ENCODE measurements around the gene TMEM63C. TPM values are rescaled to one million over a fixed set of nuclear protein-coding genes. Genes with fewer than 3 reads are reported as not detected.

The TMEM63C gene
- total RNA-seq, 1 donor from 2014 or later, result 6.6 TPM

GRCh38 chr14:77251870-77252269 is 70.3 kb downstream of the TMEM63C start:
- no peaks in the 10 kb centered on the region for H3K27me3 Mint-ChIP-seq (ENCODE audit: unreplicated experiment)
- H3K36me3 Mint-ChIP-seq (ENCODE audit: low read depth, unreplicated experiment), result peaks cover 9% of the 10 kb centered on the region
- H3K27ac Mint-ChIP-seq (ENCODE audit: unreplicated experiment), result no peak overlapping the region
- H3K4me1 Mint-ChIP-seq (ENCODE audit: unreplicated experiment), result no peaks in the 10 kb centered on the region
- H3K9me3 Mint-ChIP-seq (ENCODE audit: unreplicated experiment), result no peaks in the 10 kb centered on the region
- TF ChIP-seq, protein P1, sequence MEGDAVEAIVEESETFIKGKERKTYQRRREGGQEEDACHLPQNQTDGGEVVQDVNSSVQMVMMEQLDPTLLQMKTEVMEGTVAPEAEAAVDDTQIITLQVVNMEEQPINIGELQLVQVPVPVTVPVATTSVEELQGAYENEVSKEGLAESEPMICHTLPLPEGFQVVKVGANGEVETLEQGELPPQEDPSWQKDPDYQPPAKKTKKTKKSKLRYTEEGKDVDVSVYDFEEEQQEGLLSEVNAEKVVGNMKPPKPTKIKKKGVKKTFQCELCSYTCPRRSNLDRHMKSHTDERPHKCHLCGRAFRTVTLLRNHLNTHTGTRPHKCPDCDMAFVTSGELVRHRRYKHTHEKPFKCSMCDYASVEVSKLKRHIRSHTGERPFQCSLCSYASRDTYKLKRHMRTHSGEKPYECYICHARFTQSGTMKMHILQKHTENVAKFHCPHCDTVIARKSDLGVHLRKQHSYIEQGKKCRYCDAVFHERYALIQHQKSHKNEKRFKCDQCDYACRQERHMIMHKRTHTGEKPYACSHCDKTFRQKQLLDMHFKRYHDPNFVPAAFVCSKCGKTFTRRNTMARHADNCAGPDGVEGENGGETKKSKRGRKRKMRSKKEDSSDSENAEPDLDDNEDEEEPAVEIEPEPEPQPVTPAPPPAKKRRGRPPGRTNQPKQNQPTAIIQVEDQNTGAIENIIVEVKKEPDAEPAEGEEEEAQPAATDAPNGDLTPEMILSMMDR (IDR thresholded peaks at IDR 0.05; ENCODE audit: unreplicated experiment), result no peak
- DNase-seq (ENCODE audit: low spot score), result no peak
- no peak overlapping the region for H3K4me3 Mint-ChIP-seq (ENCODE audit: unreplicated experiment)

DNA sequence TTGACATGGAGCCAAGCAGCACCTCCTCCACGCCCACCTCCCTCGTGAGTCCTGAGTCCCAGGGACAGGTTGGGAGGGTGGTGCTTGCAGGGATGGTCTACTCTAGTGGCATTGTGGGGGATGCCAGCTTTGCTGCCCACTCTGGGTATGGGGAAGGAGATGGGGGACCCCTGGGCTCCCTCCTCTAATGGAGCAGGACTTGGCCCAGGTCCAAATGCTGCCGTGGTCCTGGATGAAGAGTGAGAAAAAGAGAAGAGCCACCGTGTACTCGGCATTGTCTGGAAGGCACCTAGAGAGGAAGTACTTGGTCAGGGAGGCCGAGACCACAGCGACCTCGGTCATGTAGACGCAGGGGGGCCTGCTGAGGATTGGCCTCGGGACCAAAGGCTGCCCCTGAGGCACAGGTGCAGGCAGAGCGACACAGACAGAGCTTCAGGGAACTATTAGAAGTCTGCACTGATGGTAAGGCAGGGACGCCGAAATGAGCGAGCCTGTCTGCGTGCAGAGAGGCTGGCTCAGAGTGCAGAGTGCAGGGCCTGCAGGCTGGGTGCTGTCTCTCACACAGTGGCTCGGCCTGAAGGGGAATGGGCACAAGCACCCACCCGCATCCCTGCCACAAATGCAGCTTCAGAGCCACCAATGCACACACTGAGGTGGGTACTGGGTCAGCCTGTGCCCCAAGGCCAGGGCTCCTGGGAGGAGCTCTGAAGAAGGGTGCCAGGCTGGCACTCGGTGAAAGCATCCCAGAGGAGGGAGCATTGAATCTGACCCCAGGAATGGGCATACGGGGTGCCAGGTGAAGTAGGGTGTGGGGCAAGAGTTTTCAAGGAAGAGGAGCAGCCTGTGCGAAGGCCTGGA is 72.0 kb downstream of the TMEM63C start:
- Mint-ChIP-seq H3K27me3 (ENCODE audit: unreplicated experiment) (no peaks in the 10 kb centered on the region), H3K4me1 (ENCODE audit: unreplicated experiment) (no peaks in the 10 kb centered on the region), H3K36me3 (ENCODE audit: low read depth, unreplicated experiment) (peaks cover 9% of the 10 kb centered on the region), H3K9me3 (ENCODE audit: unreplicated experiment) (no peaks in the 10 kb centered on the region), H3K27ac (ENCODE audit: unreplicated experiment) (no peak overlapping the region), H3K4me3 (ENCODE audit: unreplicated experiment) (no peak overlapping the region)
- DNase-seq (ENCODE audit: low spot score), result no peak
- TF ChIP-seq, protein P1 (IDR thresholded peaks at IDR 0.05; ENCODE audit: unreplicated experiment), result no peak

- H3K27me3 Mint-ChIP-seq (ENCODE audit: unreplicated experiment), result peaks cover 4% of the 10 kb centered on the region
- TF ChIP-seq, protein P1 (IDR thresholded peaks at IDR 0.05; ENCODE audit: unreplicated experiment), result no peak
- H3K27ac Mint-ChIP-seq (ENCODE audit: unreplicated experiment), result no peak overlapping the region
- H3K4me1 Mint-ChIP-seq (ENCODE audit: unreplicated experiment), result no peaks in the 10 kb centered on the region
- no peak overlapping the region for H3K4me3 Mint-ChIP-seq (ENCODE audit: unreplicated experiment)
- DNase-seq (ENCODE audit: low spot score), result no peak
- no peaks in the 10 kb centered on the region for H3K9me3 Mint-ChIP-seq (ENCODE audit: unreplicated experiment)
- H3K36me3 Mint-ChIP-seq (ENCODE audit: low read depth, unreplicated experiment), result peaks cover 9% of the 10 kb centered on the region
These were observed 75.1 kb downstream of the TMEM63C start for GRCh38 chr14:77256694-77257093.

DNA sequence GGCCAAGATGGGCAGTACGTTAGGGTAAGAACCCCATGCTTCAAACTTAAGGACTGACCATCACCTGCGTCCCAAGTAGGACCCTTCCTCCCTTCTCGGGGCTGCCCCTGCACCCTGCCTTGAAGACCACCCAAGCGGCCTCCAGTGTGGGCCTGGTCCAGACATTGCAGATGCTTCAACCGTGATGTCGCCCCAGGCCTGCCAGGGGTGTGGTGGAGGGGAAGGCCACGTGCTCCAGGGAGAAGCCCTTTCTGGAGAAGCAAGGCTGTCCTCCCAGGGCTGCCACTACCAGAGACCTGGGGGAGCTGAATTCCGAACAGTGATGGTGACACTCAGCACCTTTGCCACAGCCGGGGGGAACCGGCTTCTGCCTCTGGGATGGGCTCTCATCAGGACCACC is 76.1 kb downstream of the TMEM63C start:
- peaks cover 8% of the 10 kb centered on the region for H3K27me3 Mint-ChIP-seq (ENCODE audit: unreplicated experiment)
- no peaks in the 10 kb centered on the region for H3K9me3 Mint-ChIP-seq (ENCODE audit: unreplicated experiment)
- H3K4me3 Mint-ChIP-seq (ENCODE audit: unreplicated experiment), result no peak overlapping the region
- peaks cover 9% of the 10 kb centered on the region for H3K36me3 Mint-ChIP-seq (ENCODE audit: low read depth, unreplicated experiment)
- DNase-seq (ENCODE audit: low spot score), result no peak
- no peak overlapping the region for H3K27ac Mint-ChIP-seq (ENCODE audit: unreplicated experiment)
- TF ChIP-seq, protein P1 (IDR thresholded peaks at IDR 0.05; ENCODE audit: unreplicated experiment), result no peak
- no peaks in the 10 kb centered on the region for H3K4me1 Mint-ChIP-seq (ENCODE audit: unreplicated experiment)

DNA sequence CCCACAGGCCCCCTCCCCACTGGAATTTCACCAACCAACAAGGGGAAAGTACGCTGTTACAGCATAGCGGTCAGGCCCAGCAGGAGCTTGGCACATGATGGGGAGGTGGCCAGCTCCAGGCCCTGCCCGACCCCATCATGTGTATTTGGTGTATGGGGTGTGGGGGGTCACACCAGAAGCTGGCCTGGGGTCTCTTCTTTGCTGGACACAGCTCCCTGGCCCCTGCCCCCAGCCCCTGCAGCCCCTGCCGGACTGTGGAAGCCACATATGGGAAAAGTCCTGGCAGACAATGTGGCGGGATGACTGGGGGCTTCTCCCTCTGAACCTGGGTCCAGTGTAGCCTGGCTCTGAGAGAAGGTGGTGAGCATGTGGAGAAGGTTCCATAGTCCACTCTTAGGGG is 77.0 kb downstream of the TMEM63C start:
- H3K27me3 Mint-ChIP-seq (ENCODE audit: unreplicated experiment), result peaks cover 11% of the 10 kb centered on the region
- H3K4me3 Mint-ChIP-seq (ENCODE audit: unreplicated experiment), result no peak overlapping the region
- TF ChIP-seq, protein P1 (IDR thresholded peaks at IDR 0.05; ENCODE audit: unreplicated experiment), result no peak
- DNase-seq (ENCODE audit: low spot score), result no peak
- H3K4me1 Mint-ChIP-seq (ENCODE audit: unreplicated experiment), result no peaks in the 10 kb centered on the region
- H3K27ac Mint-ChIP-seq (ENCODE audit: unreplicated experiment), result no peak overlapping the region
- H3K9me3 Mint-ChIP-seq (ENCODE audit: unreplicated experiment), result no peaks in the 10 kb centered on the region
- peaks cover 9% of the 10 kb centered on the region for H3K36me3 Mint-ChIP-seq (ENCODE audit: low read depth, unreplicated experiment)
